ENCODE data around the gene PRIM2. TPM values are rescaled to one million over a fixed set of nuclear protein-coding genes. Genes with fewer than 3 reads are reported as not detected.

Gene PRIM2
- total and polyA plus RNA-seq, 2 donors (not counting 1 experiment from before 2014, with no cell fraction given): 28.0 to 59.9 TPM

GRCh38 chr6:57275384-57275783 lies 42.0 kb upstream of the PRIM2 start:
- Histone ChIP-seq H3K4me3 (replicated peaks in 1 of 4; ENCODE audit: control extremely low read depth in 1 of 4, insufficient read depth in 1 of 4, low read depth in 3 of 4, low read length in 4 of 4) (no peak overlapping the region), H3K9ac (ENCODE audit: insufficient read depth, low read length) (no peak overlapping the region), H3K27ac (ENCODE audit: insufficient read depth, low read length) (no peak overlapping the region), H3K4me2 (ENCODE audit: extremely low read depth, insufficient read depth, low read length) (no peak overlapping the region), H3K36me3 (ENCODE audit: control insufficient read depth, insufficient read depth, low read length) (no peaks in the 10 kb centered on the region), H3K4me1 (ENCODE audit: control insufficient read depth, extremely low read depth, insufficient read depth, low read length) (no peaks in the 10 kb centered on the region), H3K27me3 (ENCODE audit: control insufficient read depth, insufficient read depth, low read length) (no peaks in the 10 kb centered on the region), H2AFZ (ENCODE audit: low read length) (no peak overlapping the region), H3K79me2 (ENCODE audit: control insufficient read depth, insufficient read depth, low read length) (no peaks in the 10 kb centered on the region), H3K9me3 (ENCODE audit: control insufficient read depth, insufficient read depth, low read depth, low read length) (no peaks in the 10 kb centered on the region), H4K20me1 (ENCODE audit: control insufficient read depth, extremely low read depth, insufficient read depth, low read length) (no peaks in the 10 kb centered on the region)
- no peak for TF ChIP-seq EZH2 (IDR thresholded peaks at IDR 0.05; ENCODE audit: low read length, missing control alignments)
- no peak for DNase-seq (ENCODE audit: low read depth in 2 of 2)

DNA sequence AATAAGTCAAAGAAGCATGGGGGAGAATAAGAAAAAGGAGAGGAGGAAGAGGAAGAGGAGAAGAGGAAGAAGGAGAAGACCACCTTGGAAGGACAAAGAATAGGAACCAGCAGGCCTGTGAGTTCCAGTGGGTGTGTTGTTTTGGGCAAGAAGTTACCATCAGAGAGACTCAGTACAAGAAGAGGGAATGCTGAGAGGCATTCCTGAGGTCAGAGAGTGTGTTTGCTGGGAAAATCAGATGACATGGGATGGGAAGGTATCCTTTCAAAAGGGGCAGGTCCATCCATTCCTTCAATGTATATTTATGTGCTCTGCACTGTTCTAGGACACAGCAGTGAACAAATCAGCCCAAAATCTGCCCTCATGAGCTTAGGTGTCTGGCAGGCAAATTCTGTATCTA lies 40.5 kb upstream of the PRIM2 start:
- no peaks in the 10 kb centered on the region for H3K4me1 ChIP-seq (ENCODE audit: control insufficient read depth, extremely low read depth, insufficient read depth, low read length)
- H3K4me3 ChIP-seq (replicated peaks in 1 of 4; ENCODE audit: control extremely low read depth in 1 of 4, insufficient read depth in 1 of 4, low read depth in 3 of 4, low read length in 4 of 4): no peak overlapping the region
- peak in 1 of 2 donors; percentile 54 for DNase-seq (ENCODE audit: low read depth in 2 of 2)
- no peaks in the 10 kb centered on the region for H3K36me3 ChIP-seq (ENCODE audit: control insufficient read depth, insufficient read depth, low read length)
- no peaks in the 10 kb centered on the region for H3K79me2 ChIP-seq (ENCODE audit: control insufficient read depth, insufficient read depth, low read length)
- H4K20me1 ChIP-seq (ENCODE audit: control insufficient read depth, extremely low read depth, insufficient read depth, low read length): no peaks in the 10 kb centered on the region
- no peaks in the 10 kb centered on the region for H3K27me3 ChIP-seq (ENCODE audit: control insufficient read depth, insufficient read depth, low read length)
- H2AFZ ChIP-seq (ENCODE audit: low read length): no peak overlapping the region
- H3K9ac ChIP-seq (ENCODE audit: insufficient read depth, low read length): no peak overlapping the region
- H3K9me3 ChIP-seq (ENCODE audit: control insufficient read depth, insufficient read depth, low read depth, low read length): no peaks in the 10 kb centered on the region
- H3K4me2 ChIP-seq (ENCODE audit: extremely low read depth, insufficient read depth, low read length): no peak overlapping the region
- TF ChIP-seq CTCF (conservative IDR thresholded peaks at IDR 0.05 in 1 of 2, IDR thresholded peaks at IDR 0.05 in 1 of 2; ENCODE audit: low read depth in 1 of 2, low read length in 2 of 2) (no peak), EZH2 (IDR thresholded peaks at IDR 0.05; ENCODE audit: low read length, missing control alignments) (no peak)
- H3K27ac ChIP-seq (ENCODE audit: insufficient read depth, low read length): no peak overlapping the region

GRCh38 chr6:57278570-57278969 lies 38.9 kb upstream of the PRIM2 start:
- Histone ChIP-seq H3K36me3 (ENCODE audit: control insufficient read depth, insufficient read depth, low read length) (no peaks in the 10 kb centered on the region), H3K4me3 (replicated peaks in 1 of 4; ENCODE audit: control extremely low read depth in 1 of 4, insufficient read depth in 1 of 4, low read depth in 3 of 4, low read length in 4 of 4) (no peak overlapping the region), H3K27ac (ENCODE audit: insufficient read depth, low read length) (no peak overlapping the region), H3K9ac (ENCODE audit: insufficient read depth, low read length) (no peak overlapping the region), H3K9me3 (ENCODE audit: control insufficient read depth, insufficient read depth, low read depth, low read length) (no peaks in the 10 kb centered on the region), H3K4me2 (ENCODE audit: extremely low read depth, insufficient read depth, low read length) (no peak overlapping the region), H3K27me3 (ENCODE audit: control insufficient read depth, insufficient read depth, low read length) (no peaks in the 10 kb centered on the region), H2AFZ (ENCODE audit: low read length) (no peak overlapping the region), H3K79me2 (ENCODE audit: control insufficient read depth, insufficient read depth, low read length) (no peaks in the 10 kb centered on the region), H3K4me1 (ENCODE audit: control insufficient read depth, extremely low read depth, insufficient read depth, low read length) (no peaks in the 10 kb centered on the region), H4K20me1 (ENCODE audit: control insufficient read depth, extremely low read depth, insufficient read depth, low read length) (no peaks in the 10 kb centered on the region)
- no peak for DNase-seq (ENCODE audit: low read depth in 2 of 2)
- no peak for TF ChIP-seq EZH2 (IDR thresholded peaks at IDR 0.05; ENCODE audit: low read length, missing control alignments)
- TF ChIP-seq CTCF (conservative IDR thresholded peaks at IDR 0.05 in 1 of 2, IDR thresholded peaks at IDR 0.05 in 1 of 2; ENCODE audit: low read depth in 1 of 2, low read length in 2 of 2): no peak

Measured in fibroblast of lung (primary cell).